MV-4-11 (cell line): Measurements from ENCODE around the gene ATP6V0A4.
A peak's percentile ranks its signal among the peaks of the same experiment; 100 is the strongest.
"Not testable (repeated sequence)": the region's sequence is repeated elsewhere in the genome, so short reads cannot be mapped to it uniquely, and the experiment has no call there.

ENCODE experiments used
- DNase-seq: peaks from one replicate; lab custom pipeline; 2025; lab: John Stamatoyannopoulos, UW

Gene ATP6V0A4

DNA sequence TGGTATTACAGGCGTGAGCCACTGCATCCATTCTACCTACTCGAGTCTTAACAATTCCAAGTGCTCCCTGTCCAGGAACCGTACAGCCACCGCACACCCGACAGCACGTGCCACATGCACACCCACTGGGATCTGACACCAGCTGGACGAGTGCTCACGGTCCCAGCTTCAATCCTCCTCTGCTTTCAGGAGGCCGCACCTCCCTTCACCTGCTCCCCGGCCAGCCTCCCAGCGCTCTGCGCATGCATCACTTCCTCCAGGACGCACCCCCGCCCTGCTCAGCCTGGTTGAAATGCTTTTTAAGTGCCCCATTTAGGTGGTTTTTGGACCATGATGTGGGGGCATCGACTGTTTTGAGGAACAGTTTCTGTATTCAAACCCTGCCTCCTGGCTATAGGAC is 47.5 kb downstream of the ATP6V0A4 start:
- DNase-seq: no peak

DNA sequence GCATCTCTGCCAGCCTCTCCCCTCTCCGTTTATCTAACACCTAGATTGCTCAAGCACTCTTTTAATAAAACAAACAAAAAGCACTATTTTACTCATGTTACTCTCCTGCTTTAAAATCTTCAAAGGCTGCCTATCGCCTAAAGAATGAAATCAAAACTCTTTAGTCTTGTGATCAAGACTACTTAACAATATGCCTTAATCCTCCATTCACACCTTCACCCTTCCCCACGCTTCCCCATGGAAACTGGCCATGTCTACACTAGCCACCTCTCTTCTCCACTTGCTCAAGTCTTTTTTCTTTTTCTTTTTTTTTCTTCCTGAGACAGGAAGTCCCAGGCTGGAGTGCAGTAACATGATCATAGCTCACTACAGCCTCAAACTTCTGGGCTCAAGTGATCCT is 48.0 kb downstream of the ATP6V0A4 start:
- DNase-seq: no peak

DNA sequence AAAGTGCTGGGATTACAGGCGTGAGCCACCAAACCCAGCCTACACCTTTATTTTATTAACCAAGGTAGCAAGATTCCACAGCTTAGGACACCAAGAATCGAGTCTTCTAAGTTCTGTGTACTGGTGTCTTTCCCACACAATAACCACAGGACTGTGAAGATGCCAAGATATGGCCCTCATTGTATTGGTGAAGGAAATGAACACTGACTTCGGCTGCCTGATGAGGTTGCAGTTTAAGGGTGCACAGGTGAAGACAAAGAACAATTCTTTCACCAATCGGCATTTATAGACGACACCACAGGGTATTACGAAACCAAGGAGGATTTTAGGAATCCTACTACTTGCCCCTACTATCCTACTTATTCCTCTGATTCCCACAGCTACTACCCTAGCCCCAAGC is 49.3 kb downstream of the ATP6V0A4 start:
- DNase-seq: no peak

DNA sequence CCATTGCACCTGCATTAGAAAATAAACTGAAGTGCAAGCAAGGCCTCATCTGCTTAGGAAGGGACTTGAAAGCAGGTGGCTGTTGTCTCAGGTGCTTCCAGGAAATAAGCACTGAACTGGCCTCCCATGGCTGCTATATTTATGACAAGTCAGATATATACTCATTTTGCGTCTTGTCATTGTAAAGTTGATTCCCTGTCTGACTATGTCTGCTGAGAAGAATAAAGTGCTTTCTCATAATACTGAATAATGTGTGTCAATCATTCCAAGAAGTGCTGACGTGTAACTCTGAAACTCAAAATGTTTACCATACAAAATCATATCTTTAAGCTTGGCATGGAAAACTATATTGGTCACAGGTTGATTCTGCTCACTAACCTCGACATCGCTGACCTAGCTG is 51.9 kb downstream of the ATP6V0A4 start:
- DNase-seq: no peak

DNA sequence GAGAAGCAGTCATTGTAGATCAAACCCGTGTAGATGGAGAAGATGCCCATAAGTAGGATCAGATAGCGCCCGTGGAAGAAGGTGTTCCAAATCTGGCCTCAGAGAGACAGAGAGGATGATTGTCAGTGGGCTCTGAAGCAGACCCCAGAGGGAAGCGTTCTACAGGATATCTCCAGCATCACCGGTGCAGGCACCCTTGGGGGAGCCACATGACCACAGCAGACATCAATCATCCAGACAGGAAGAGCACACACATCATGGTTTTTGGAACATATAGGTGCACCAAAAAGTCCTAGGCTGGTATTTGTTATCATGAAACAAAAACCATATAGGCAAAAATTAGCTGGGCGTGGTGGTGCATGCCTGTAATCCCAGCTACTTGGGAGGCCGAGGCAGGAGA is 52.8 kb downstream of the ATP6V0A4 start:
- no peak for DNase-seq

DNA sequence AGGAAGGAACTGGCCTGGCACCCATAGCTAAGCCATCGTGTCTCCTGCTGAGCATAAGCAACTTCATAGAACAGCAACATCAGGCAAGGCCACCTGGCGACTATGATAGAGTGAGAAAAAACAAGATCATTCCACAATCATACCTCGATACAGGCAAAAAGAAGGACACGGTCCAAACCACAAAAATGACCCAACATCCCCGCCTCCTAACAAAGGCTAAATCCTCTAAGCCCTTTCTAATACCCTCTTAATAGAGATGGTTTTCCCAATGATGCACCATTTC is 56.6 kb downstream of the ATP6V0A4 start:
- DNase-seq: no peak

DNA sequence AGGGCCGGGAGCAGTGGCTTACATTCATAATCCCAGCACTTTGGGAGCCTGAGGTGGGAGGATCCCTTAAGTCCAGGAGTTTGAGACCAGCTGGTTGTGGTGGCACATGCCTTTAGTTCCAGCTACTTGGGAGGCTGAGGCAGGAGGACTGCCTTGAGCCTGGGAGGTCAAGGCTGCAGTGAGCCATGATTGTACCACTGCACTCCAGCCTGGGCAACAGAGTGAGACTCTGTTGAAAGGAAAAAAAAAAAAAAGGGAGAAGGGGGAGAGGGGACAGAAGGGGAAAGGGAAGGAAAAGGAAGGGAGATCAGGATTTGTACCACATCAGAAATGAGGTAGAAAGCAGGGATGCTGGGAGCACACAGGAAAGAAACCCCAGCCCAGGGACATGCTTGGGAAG is 58.1 kb downstream of the ATP6V0A4 start:
- no peak for DNase-seq

DNA sequence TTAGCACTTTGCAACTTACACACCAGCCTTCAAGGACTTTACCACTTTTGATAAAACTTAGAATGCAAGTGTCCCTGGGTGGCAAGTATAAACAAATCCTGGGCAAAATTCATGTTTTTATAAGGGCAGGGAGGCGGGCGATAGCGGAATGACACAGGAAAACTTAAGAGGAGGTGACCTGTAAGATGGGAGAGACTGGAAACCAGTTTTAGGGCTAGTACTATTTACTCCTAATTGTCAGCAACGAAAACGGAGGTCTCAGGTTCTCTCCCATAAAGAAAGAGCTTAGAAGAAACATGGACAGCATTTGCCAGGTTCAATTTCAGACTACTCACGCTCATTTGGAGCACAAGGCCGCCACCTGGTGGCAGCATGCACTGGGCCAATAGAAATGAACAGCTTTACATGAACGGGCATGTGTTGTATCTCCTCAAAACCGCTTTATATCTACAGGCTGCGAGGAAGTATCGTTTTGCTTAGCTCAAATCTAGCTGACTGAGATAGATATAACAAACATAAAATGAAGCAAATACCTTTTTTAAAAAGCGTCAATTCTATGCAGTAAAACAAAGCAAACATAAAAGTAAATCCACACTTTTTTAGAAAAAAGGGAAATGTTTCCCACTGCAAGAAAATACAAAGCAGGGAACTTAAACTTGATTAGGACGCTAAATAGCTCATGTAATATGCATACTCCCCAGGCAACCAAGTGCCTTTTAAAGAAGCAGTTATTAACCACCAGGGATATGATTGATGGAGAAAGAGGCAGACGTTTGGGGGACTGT is 59.3 kb downstream of the ATP6V0A4 start:
- peak; percentile 77 for DNase-seq

DNA sequence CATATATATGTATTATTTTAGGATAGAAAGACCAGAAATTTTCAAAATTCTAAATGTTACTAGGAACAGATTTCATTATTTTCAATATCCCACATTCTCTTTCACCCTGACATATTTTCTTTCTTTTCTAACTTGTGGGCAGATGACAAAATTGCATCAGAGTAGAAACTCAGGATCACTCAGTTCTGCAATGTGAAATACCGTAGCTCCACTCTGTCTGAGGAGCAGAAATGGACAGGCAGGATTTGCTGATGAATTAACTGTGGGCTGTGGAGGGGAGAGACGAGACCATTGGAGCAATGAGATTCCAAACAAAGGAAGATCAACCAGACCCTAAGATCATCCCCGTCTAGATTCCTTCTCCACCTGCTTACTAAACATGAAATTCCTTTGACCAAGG is 59.9 kb downstream of the ATP6V0A4 start:
- DNase-seq: peak; percentile 24

DNA sequence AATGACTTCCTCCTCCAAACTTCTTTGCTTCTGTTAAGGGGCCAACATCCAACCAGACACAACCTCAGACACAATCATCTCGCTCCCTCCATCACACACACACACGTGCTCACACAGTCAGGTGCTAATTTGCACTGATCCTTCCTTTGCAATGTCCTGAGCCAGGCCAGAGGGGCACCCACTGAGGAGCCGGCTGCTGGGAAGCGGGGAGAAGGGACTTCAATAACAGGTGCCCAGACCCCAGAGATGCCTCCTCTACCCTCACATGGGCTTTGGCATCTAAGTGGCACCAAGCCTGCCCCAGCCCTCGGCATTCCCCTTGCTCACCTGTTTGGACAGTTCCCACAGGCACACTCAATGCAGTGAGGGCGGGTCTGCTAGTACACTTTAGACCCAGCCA is 62.6 kb downstream of the ATP6V0A4 start:
- DNase-seq: no peak

DNA sequence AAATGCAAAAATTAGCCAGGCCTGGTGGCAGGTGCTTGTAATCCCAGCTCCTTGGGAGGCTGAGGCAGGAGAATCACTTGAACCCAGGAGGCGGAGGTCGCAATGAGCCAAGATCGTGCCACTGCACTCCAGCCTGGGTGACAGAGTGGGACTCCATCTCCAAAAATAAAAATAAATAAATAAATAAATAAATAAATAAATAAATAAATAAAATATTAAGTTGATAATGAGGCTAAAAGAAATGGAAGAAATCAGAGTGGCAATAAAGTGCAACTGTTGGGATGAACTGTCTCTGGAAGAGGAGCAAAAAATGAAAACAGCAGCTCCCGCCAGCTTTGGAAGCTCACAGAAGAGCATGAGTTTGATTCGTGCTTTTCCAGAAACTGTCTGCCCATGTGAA is 66.3 kb downstream of the ATP6V0A4 start:
- not testable (repeated sequence) for DNase-seq

DNA sequence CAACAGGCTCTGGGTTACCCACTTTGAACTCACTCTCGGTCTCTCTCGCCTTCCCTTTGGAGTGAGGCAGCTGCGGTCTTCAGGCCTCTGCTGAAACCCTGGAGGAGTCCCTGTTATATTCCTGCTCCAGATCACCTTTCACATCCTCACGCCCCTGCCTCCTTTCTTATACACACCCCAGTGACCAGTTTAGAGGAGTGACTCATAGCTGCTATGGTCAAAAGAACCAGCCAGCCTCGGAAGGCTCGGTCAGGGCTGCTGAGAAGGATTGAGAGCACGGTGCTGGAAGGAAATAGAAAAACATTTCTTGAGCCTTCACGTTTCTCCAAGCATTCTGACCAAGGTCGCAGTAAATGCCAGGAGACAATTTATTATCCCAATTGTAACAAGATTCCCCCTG is 68.6 kb downstream of the ATP6V0A4 start:
- no peak for DNase-seq

DNA sequence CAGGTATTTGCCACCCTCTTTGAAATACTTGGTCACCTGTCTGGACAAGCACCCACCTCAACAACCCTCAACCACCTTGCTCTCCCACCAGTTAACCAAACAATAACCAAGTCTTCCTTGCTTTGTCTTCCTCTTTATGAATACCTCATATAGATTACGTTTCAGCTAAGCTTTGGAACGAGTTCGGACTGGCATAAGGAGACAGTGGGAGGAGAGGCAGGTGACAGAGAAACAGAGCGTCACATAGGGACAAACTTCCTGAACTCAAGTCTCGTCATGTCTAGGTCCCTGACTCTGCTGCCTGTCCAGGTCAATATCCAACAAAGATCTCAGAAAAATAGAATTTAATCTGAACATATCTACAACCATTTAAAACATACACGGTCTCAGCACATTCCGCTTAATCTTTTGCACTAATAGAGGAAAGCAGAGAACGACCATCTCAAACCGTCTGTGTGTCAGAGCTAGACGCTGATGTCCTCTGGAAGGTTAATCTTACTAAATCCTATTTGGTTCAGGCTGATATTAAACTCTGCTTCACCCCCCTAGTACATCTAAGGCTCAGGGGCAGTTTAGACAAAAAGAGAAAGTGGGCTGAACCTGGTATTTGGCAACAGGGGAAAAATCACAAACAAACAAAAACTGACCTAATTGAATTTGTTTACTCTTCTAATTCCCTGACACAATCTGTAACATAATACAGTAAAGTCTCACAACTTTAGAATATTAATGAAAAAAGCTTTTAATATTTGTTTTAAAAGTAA is 70.5 kb downstream of the ATP6V0A4 start:
- no peak for DNase-seq

DNA sequence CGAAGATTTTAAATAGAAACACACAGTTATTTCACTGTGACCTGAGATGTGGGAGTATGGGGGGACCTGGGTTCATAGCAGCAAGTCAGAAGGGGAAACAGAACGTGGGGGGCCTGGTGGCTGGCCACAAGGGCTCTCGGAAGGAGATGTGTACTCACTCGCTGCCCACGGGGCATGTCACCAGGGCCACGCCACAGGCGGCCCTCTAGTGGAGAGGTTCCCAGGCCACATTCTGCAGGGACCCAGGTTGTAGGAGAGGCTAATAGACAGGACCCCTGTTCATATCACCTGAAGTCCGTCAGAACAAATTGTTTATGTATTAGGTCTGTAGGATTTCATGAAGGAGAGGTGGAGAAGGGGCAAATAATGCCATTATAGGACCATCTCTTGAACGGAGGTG is 71.7 kb downstream of the ATP6V0A4 start:
- no peak for DNase-seq

DNA sequence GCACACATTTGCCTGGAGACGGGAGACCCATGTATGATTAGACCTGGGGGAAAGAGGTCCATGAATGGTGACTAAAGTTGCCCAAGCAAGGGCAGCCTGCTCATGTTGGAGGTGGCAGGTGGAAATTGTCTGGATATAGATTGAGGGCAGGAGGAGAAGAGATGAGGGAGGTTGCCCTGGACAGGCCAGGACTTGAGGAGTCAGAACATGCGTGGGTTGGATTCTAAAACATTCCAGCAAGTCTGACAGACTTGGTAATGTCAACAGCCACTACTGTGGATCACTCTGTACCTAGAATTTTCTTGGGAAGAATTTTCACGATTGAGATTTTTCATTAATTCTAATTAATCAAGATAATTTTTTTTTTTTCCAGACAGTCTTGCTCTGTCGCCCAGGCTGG is 77.7 kb downstream of the ATP6V0A4 start:
- DNase-seq: no peak

DNA sequence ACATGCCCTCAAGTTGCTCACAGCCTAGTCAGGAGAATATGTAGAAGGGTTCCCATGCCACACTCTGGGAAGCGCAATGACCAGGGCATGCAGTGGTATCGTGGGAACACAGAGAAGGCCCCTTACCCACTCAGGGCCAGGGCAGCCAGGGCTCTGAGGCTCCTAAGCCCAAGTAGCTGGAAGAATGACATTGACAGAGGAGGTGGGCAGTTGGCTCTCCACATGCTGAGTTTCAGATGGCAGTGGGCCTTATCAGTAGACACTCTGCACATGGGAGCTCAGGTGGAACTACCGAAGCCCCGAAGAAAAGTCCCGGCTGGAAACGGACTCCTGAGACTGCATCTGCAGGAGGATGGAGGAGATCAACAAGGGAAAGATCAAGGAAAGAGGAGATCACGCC is 81.1 kb downstream of the ATP6V0A4 start:
- DNase-seq: no peak

DNA sequence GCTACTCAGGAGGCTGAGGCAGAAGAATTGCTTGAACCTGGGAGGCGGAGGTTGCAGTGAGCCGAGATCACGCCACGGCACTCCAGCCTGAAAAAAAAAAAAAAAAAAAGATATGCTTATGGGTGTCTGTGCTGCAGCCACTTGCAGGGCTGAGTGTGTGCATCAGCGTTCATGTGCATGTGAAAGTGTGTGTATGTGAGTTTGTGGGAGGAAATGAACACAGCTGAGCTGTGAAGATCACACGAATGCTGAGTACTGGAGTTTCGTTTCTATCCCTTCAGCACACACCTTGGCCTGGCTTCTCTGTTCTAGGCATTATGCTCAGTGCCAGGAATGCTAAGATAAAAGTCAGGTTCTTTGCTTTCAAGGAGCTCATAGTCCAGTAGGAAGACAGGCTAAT is 84.8 kb downstream of the ATP6V0A4 start:
- no peak for DNase-seq

DNA sequence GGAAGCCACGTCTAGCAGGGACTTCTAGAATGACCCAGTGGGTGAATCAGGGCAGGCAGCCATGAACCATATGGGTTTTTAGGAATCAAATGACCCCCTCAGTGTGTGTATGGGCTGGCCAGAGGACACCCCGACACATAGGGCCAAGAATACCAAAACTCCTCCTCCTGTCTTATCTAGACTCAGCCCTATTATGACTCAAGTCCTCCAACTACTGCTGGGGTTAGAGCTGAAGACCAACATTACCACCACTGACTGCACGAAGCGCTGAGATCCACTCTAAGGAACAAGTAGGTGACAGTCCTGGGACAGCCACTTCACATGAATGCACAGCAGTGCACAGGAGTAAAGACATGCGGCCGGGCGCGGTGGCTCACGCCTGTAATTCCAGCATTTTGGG is 85.3 kb downstream of the ATP6V0A4 start:
- DNase-seq: no peak

DNA sequence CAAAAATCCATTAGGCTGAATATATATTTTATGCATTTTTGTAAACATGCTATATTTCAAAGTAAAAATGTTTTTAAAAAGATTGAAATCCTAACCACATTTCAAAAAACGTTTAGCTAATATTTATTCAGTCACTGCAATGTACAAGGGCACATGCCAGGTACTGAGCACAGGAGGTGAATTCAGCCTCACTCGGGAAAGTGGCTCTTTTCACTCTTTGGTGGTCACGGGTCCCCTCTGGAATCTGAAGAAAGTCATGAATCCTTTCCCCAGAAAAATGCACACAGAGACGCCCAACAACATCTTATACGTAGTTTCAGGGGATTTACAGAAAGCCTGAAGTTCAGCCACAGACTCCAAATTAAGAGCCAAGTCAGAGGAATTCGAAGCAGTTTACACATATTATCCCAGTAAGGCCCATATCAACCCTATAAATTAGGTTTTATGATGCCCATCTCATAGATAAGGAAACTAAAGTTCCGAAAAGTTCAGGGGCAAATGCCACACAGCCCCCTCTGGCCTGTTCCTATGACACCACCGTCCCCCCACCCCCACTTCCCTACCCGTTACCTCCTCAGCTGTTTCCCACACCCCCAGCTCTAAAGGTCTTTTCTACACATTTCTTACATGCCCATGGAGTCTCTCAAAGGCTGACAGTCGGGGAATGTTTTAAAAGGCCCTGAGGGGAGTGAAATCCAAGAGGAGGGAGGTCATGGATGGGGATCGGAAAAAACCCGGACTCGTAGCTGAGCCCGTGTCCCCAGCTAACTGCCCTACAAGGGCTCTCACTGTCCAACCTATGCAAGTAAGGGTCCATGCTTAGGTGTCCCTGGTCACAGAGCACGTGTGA is 87.2 kb downstream of the ATP6V0A4 start:
- no peak for DNase-seq

DNA sequence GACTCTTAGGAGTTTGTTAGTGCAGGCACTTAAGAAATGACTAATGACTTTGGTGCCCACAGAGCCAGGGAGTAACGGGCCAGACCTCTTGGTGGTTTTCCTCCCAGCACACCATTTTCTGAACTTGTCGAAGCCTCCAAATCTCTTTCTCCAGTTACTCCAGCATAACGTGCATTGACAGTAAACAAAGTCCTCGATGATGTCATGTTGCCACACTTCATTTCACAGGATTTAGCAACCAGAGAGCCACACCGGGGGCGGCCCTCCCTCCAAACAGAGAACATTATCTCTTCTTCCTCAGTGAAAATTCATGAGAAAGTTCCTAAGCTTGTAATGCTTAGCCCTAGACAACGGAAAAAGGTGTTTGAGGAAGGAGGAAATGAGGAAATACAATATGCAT is 92.8 kb downstream of the ATP6V0A4 start:
- DNase-seq: peak; percentile 72

DNA sequence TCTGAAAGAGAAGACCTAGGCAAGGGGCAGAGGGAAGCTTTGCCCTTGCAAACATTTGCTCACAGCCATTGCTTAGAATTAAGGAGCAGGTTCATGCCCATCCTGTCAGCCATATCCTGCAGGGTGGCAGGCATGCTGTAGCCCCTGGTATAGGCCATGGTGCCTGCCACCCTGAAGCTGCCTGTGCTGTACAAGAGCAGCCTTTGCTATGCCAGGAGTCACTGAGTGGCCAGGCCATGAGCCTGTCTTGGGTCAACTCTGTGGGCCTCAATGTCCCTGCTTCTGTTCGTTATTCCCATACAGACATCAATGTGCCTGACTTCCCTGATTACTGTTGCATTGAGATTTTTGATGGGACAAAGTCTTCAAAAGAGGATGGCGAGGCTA is 96.5 kb downstream of the ATP6V0A4 start:
- DNase-seq: no peak

DNA sequence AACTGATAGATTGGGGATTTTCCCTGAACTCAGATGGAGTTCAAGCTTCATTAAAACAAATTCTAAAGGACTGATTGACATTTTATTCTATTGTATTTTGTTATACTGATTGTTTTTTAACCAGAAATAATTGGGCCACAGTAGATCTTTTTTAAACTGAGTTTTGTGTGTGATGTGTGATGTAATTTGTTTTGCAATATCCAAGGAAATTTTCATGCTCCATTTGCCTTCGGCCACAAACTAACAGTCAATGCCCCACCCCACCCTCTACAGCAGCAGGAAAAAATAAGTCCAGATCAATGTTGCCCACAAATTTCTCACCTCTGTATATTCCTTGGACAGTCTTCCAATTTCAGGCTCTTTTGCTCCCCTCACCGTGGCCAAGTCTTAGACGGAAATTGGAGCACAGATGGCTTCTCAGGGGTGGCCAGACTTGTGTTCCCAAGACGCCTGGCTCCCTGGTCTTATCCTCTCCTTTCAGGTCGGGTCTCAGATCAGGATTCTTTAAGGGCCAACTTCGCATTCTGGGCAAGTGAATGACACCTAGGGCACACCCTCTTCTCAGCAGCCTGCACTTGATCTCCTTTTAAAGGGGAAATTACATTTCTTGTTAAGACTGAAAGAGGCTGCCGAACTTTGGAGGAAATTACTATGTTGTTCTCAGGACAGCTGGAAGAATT is 97.0 kb downstream of the ATP6V0A4 start, which contains the start of gene SVOPL:
TSS of gene SVOPL (minus strand) at position 506 of the 680 bp plus-strand sequence. CDS start 22,317 bp downstream, outside the sequence.
- no peak for DNase-seq
